ENCODE results near the gene SLC46A1.

Gene SLC46A1

GRCh38 chr17:28372945-28373274 lies 33.1 kb downstream of the SLC46A1 start:
- peak overlapping the region; percentile 86 for H3K27ac Mint-ChIP-seq
- H3K4me1 Mint-ChIP-seq: peaks cover 27% of the 10 kb centered on the region
- H3K27me3 Mint-ChIP-seq: no peaks in the 10 kb centered on the region
- H3K36me3 Mint-ChIP-seq: peaks cover 5% of the 10 kb centered on the region
- H3K4me3 Mint-ChIP-seq: peak overlapping the region; percentile 81
- no peak for ATAC-seq
- H3K9me3 Mint-ChIP-seq: no peaks in the 10 kb centered on the region

GRCh38 chr17:28372203-28372944 lies 33.6 kb downstream of the SLC46A1 start:
- Mint-ChIP-seq H3K4me1 (peaks cover 27% of the 10 kb centered on the region), H3K4me3 (peak overlapping the region; percentile 81), H3K9me3 (no peaks in the 10 kb centered on the region), H3K36me3 (peaks cover 5% of the 10 kb centered on the region), H3K27ac (peak overlapping the region; percentile 86), H3K27me3 (no peaks in the 10 kb centered on the region)
- ATAC-seq: peak; percentile 2

- no peaks in the 10 kb centered on the region for H3K27me3 Mint-ChIP-seq
- peak within 1 kb of the TSS; percentile 86 for H3K27ac Mint-ChIP-seq
- peaks cover 27% of the 10 kb centered on the region for H3K4me1 Mint-ChIP-seq
- peak within 1 kb of the TSS; percentile 89 for H3K4me3 Mint-ChIP-seq
- H3K36me3 Mint-ChIP-seq: peaks cover 7% of the 10 kb centered on the region
- ATAC-seq: peak; percentile 95
- H3K9me3 Mint-ChIP-seq: no peaks in the 10 kb centered on the region
Measured at GRCh38 chr17:28371245-28372202, 34.5 kb downstream of the SLC46A1 start, which contains the start of gene SARM1. Gene SARM1 (plus strand): TSS chr17:28371694. CDS start chr17:28372033, 339 bp downstream.

GRCh38 chr17:28370744-28371103 lies 35.3 kb downstream of the SLC46A1 start:
- Mint-ChIP-seq H3K4me1 (peaks cover 27% of the 10 kb centered on the region), H3K27ac (peak overlapping the region; percentile 86), H3K36me3 (peaks cover 12% of the 10 kb centered on the region)

GRCh38 chr17:28370035-28370743 lies 35.8 kb downstream of the SLC46A1 start, which contains the start of gene VTN:
Gene VTN (minus strand): TSS chr17:28370307. CDS start chr17:28370203, 104 bp downstream.
- no peaks in the 10 kb centered on the region for H3K9me3 Mint-ChIP-seq
- no peak for ATAC-seq
- peak within 1 kb of the TSS; percentile 89 for H3K4me3 Mint-ChIP-seq
- peak within 1 kb of the TSS; percentile 86 for H3K27ac Mint-ChIP-seq
- H3K4me1 Mint-ChIP-seq: peaks cover 27% of the 10 kb centered on the region
- no peaks in the 10 kb centered on the region for H3K27me3 Mint-ChIP-seq
- peaks cover 12% of the 10 kb centered on the region for H3K36me3 Mint-ChIP-seq

More at GRCh38 chr17:28370744-28371103, 35.3 kb downstream of the SLC46A1 start:
- no peak overlapping the region for H3K4me3 Mint-ChIP-seq
- H3K27me3 Mint-ChIP-seq: no peaks in the 10 kb centered on the region
- ATAC-seq: no peak
- H3K9me3 Mint-ChIP-seq: no peaks in the 10 kb centered on the region

GRCh38 chr17:28369684-28370034 lies 36.4 kb downstream of the SLC46A1 start:
- Mint-ChIP-seq H3K4me1 (peaks cover 27% of the 10 kb centered on the region), H3K9me3 (no peaks in the 10 kb centered on the region), H3K4me3 (no peak overlapping the region), H3K36me3 (peaks cover 7% of the 10 kb centered on the region), H3K27ac (no peak overlapping the region), H3K27me3 (no peaks in the 10 kb centered on the region)
- ATAC-seq: no peak

- Mint-ChIP-seq H3K27me3 (no peaks in the 10 kb centered on the region), H3K27ac (no peak overlapping the region), H3K9me3 (no peaks in the 10 kb centered on the region), H3K4me3 (no peak overlapping the region), H3K36me3 (peaks cover 6% of the 10 kb centered on the region), H3K4me1 (peaks cover 27% of the 10 kb centered on the region)
- no peak for ATAC-seq
Measured at GRCh38 chr17:28368915-28369683, 36.9 kb downstream of the SLC46A1 start.

GRCh38 chr17:28368306-28368831 lies 37.6 kb downstream of the SLC46A1 start:
- H3K36me3 Mint-ChIP-seq: peaks cover 6% of the 10 kb centered on the region
- no peak overlapping the region for H3K27ac Mint-ChIP-seq
- H3K9me3 Mint-ChIP-seq: no peaks in the 10 kb centered on the region
- ATAC-seq: no peak
- no peak overlapping the region for H3K4me3 Mint-ChIP-seq
- no peaks in the 10 kb centered on the region for H3K27me3 Mint-ChIP-seq
- peaks cover 23% of the 10 kb centered on the region for H3K4me1 Mint-ChIP-seq

GRCh38 chr17:28367641-28368305 lies 38.2 kb downstream of the SLC46A1 start:
- H3K36me3 Mint-ChIP-seq: peaks cover 9% of the 10 kb centered on the region
- H3K4me1 Mint-ChIP-seq: peaks cover 17% of the 10 kb centered on the region
- ATAC-seq: no peak
- H3K9me3 Mint-ChIP-seq: no peaks in the 10 kb centered on the region
- H3K27ac Mint-ChIP-seq: no peak overlapping the region
- H3K27me3 Mint-ChIP-seq: no peaks in the 10 kb centered on the region
- H3K4me3 Mint-ChIP-seq: no peak overlapping the region

GRCh38 chr17:28366605-28367004 lies 39.4 kb downstream of the SLC46A1 start:
- no peaks in the 10 kb centered on the region for H3K9me3 Mint-ChIP-seq
- H3K27ac Mint-ChIP-seq: no peak overlapping the region
- H3K36me3 Mint-ChIP-seq: peaks cover 19% of the 10 kb centered on the region
- H3K27me3 Mint-ChIP-seq: no peaks in the 10 kb centered on the region
- no peak overlapping the region for H3K4me3 Mint-ChIP-seq
- H3K4me1 Mint-ChIP-seq: peaks cover 6% of the 10 kb centered on the region
- ATAC-seq: no peak

- Mint-ChIP-seq H3K9me3 (no peaks in the 10 kb centered on the region), H3K27ac (no peak overlapping the region), H3K4me1 (peaks cover 6% of the 10 kb centered on the region), H3K4me3 (no peak overlapping the region), H3K27me3 (no peaks in the 10 kb centered on the region), H3K36me3 (peaks cover 30% of the 10 kb centered on the region)
- ATAC-seq: no peak
Measured at GRCh38 chr17:28365487-28365886, 40.5 kb downstream of the SLC46A1 start.

GRCh38 chr17:28364665-28365363 lies 41.2 kb downstream of the SLC46A1 start, which contains the start of gene SEBOX:
Gene SEBOX (minus strand): TSS chr17:28365199. CDS start chr17:28365151, 48 bp downstream.
- Mint-ChIP-seq H3K4me1 (no peaks in the 10 kb centered on the region), H3K27me3 (no peaks in the 10 kb centered on the region), H3K27ac (no peak within 1 kb of the TSS), H3K4me3 (no peak within 1 kb of the TSS), H3K36me3 (peaks cover 35% of the 10 kb centered on the region), H3K9me3 (no peaks in the 10 kb centered on the region)
- ATAC-seq: no peak

All from stimulated activated memory B cell treated with anti-CD40 and anti-IgM and Interleukin-4, amounts not matched to agents 10 μg/mL and 1 μg/mL and 100 μg/mL, for 72 hours (primary cell).